ENCODE results near the gene EIF4G3. TPM values are rescaled to one million over a fixed set of nuclear protein-coding genes. Genes with fewer than 3 reads are reported as not detected.

Gene EIF4G3
- total RNA-seq, 3 donors from 2014 or later (not counting 1 experiment from before 2014, with no cell fraction given): 105 to 107 (median 107) TPM

GRCh38 chr1:20763417-20763816 lies 413.3 kb downstream of the EIF4G3 start:
- H3K36me3 ChIP-seq (ENCODE audit: control insufficient read depth, insufficient read depth, low read length): peaks cover 79% of the 10 kb centered on the region
- Mint-ChIP-seq H3K27me3 (ENCODE audit: low read depth in 2 of 2) (no peaks in the 10 kb centered on the region), H3K27ac (no peak overlapping the region), H3K36me3 (peaks cover 22% of the 10 kb centered on the region), H3K4me1 (peaks cover 0 to 4% of the 10 kb centered on the region in 2 donors), H3K9me3 (no peaks in the 10 kb centered on the region), H3K4me3 (no peak overlapping the region)
- DNase-seq (no peak), ATAC-seq (no peak)
- no peaks in the 10 kb centered on the region for H3K4me1 ChIP-seq (ENCODE audit: control insufficient read depth, insufficient read depth, low read length)
- no peaks in the 10 kb centered on the region for H3K27me3 ChIP-seq (ENCODE audit: control insufficient read depth, insufficient read depth, low read length)
- no peak overlapping the region for H3K4me3 ChIP-seq (ENCODE audit: low read length)
- TF ChIP-seq CTCF (IDR thresholded peaks at IDR 0.05): no peak
- intact Hi-C loops (cut with micrococcal nuclease): no loop called here
- WGBS (ENCODE audit: insufficient coverage): no CpG with 5 or more reads among the region's 3 CpGs
- no peak overlapping the region for H3K27ac ChIP-seq (ENCODE audit: low read length)
- H3K9me3 ChIP-seq (ENCODE audit: control insufficient read depth, insufficient read depth, low read length): no peaks in the 10 kb centered on the region

- intact Hi-C loops (cut with micrococcal nuclease): no loop called here
- H3K4me1 ChIP-seq (ENCODE audit: control insufficient read depth, insufficient read depth, low read length): no peaks in the 10 kb centered on the region
- H3K4me3 ChIP-seq (ENCODE audit: low read length): no peak overlapping the region
- no peaks in the 10 kb centered on the region for H3K9me3 ChIP-seq (ENCODE audit: control insufficient read depth, insufficient read depth, low read length)
- no peak for TF ChIP-seq CTCF (IDR thresholded peaks at IDR 0.05)
- peaks cover 38% of the 10 kb centered on the region for H3K36me3 Mint-ChIP-seq
- 94% methylated on average over 6 of the region's 6 CpGs for WGBS (ENCODE audit: insufficient coverage)
- peaks cover 80% of the 10 kb centered on the region for H3K36me3 ChIP-seq (ENCODE audit: control insufficient read depth, insufficient read depth, low read length)
- H3K27ac Mint-ChIP-seq: no peak overlapping the region
- no peak overlapping the region for H3K4me3 Mint-ChIP-seq
- no peaks in the 10 kb centered on the region for H3K9me3 Mint-ChIP-seq
- DNase-seq (no peak), ATAC-seq (no peak)
- H3K4me1 Mint-ChIP-seq: peaks cover 0 to 4% of the 10 kb centered on the region in 2 donors
- no peaks in the 10 kb centered on the region for H3K27me3 ChIP-seq (ENCODE audit: control insufficient read depth, insufficient read depth, low read length)
- no peaks in the 10 kb centered on the region for H3K27me3 Mint-ChIP-seq (ENCODE audit: low read depth in 2 of 2)
- H3K27ac ChIP-seq (ENCODE audit: low read length): no peak overlapping the region
Observed at GRCh38 chr1:20760322-20760721, 416.4 kb downstream of the EIF4G3 start.

Other genes starting within 250 kb of the EIF4G3 start
- 10 to 100 TPM; 47.2 to 70.1 (median 50.7) TPM for gene ECE1, start 113.6 kb upstream of the EIF4G3 start, total RNA-seq

Measured in natural killer cell (primary cell).